Endothelial cell of umbilical vein (primary cell): ENCODE measurements around the gene KITLG. TPM values are rescaled to one million over a fixed set of nuclear protein-coding genes. Genes with fewer than 3 reads are reported as not detected.

Source experiments
- BruUV-seq: library from RNA; stranded (reverse); fragments of 400-500 nt; replicated peaks from 2 replicates; lab custom pipeline; 2021; lab: Mats Ljungman, UMichigan
- CTCF ChIA-PET: fragments of 300-600, 350-600 bp; sonication (Branson Sonifier 250); formaldehyde crosslinking; loops from one replicate; lab custom pipeline; 2021; ENCODE audit warnings: antibody characterized with exemption, inconsistent platforms; lab: Charles Lee
- POLR2A ChIA-PET: fragments of 300-600, 350-600 bp; sonication (Branson Sonifier 250); formaldehyde crosslinking; loops from one replicate; lab custom pipeline; 2021; ENCODE audit warnings: antibody characterized with exemption, inconsistent platforms; lab: Charles Lee
- DNase-seq: peaks from one replicate; pipeline ENCODE4 v3.0.0-alpha.2; 2011; ENCODE audit warnings: low read depth, low spot score
- FAIRE-seq: peaks from 2 replicates; lab custom pipeline; 2011; peaks lifted over from hg19 to GRCh38; lab: Jason Lieb, UNC
- H2AFZ ChIP-seq: 2 replicates; pipeline ENCODE4 v1.6.0; 2012; ENCODE audit warnings: low read depth, low read length, control low read depth, inconsistent platforms
- H3K27ac ChIP-seq: 2 replicates; pipeline ENCODE4 v1.5.1; 2011; ENCODE audit warnings: low read depth, mild to moderate bottlenecking, control low read depth, low read length, moderate library complexity; ENCODE audit not compliant: insufficient read depth
- H3K27me3 ChIP-seq, 2 experiments: 2 replicates each; pipeline versions ENCODE4 v1.6.0 to v1.6.1; 2011; ENCODE audit warnings: low read length in 2 of 2, mixed read lengths in 1 of 2; ENCODE audit not compliant: control insufficient read depth in 2 of 2, insufficient read depth in 2 of 2
- H3K36me3 ChIP-seq, 2 experiments: 2 replicates in 1 of 2; 3 replicates in 1 of 2; pipeline ENCODE4 v1.5.1; 2011; ENCODE audit warnings: low read length in 2 of 2, mild to moderate bottlenecking in 1 of 2, moderate library complexity in 1 of 2; ENCODE audit not compliant: control insufficient read depth in 2 of 2, insufficient read depth in 2 of 2; ENCODE audit errors: extremely low read depth in 1 of 2
- H3K4me1 ChIP-seq: 3 replicates; pipeline ENCODE4 v1.5.1; 2011; ENCODE audit warnings: mild to moderate bottlenecking, low read length; ENCODE audit not compliant: control insufficient read depth, insufficient read depth; ENCODE audit errors: extremely low read depth
- H3K4me2 ChIP-seq: 2 replicates; pipeline ENCODE4 v1.6.1; 2011; ENCODE audit warnings: low read length, control low read depth, mixed read lengths; ENCODE audit not compliant: insufficient read depth
- H3K4me3 ChIP-seq, 3 experiments: fragments of 200-600 bp in 1 of 3; sonication (generic), shearing (Covaris generic) in 1 of 3; replicated peaks in 1 of 3; 2 replicates each; pipeline ENCODE4 v1.5.1; 2011 to 2016; ENCODE audit warnings: control low read depth in 3 of 3, low read length in 3 of 3, mild to moderate bottlenecking in 2 of 3, inconsistent platforms in 1 of 3, low read depth in 1 of 3, moderate library complexity in 1 of 3; ENCODE audit not compliant: insufficient read depth in 1 of 3
- H3K79me2 ChIP-seq: 2 replicates; pipeline ENCODE4 v1.6.0; 2012; ENCODE audit warnings: low read length, inconsistent platforms; ENCODE audit not compliant: control insufficient read depth, insufficient read depth
- H3K9ac ChIP-seq: replicated peaks from 2 replicates; pipeline ENCODE3; 2011; ENCODE audit warnings: low read length, control low read depth; ENCODE audit not compliant: insufficient read depth; ENCODE audit errors: extremely low read depth
- H3K9me1 ChIP-seq: replicated peaks from 3 replicates; pipeline ENCODE4 v1.6.0; 2011; ENCODE audit warnings: mild to moderate bottlenecking, low read length; ENCODE audit not compliant: control insufficient read depth, insufficient read depth; ENCODE audit errors: extremely low read depth
- H3K9me3 ChIP-seq: replicated peaks from 2 replicates; pipeline ENCODE4 v1.5.1; 2012; ENCODE audit warnings: low read length, inconsistent platforms; ENCODE audit not compliant: control insufficient read depth, insufficient read depth
- H4K20me1 ChIP-seq: replicated peaks from 2 replicates; pipeline ENCODE3; 2011; ENCODE audit warnings: mild to moderate bottlenecking, low read length; ENCODE audit not compliant: control insufficient read depth, insufficient read depth; ENCODE audit errors: extremely low read depth
- CTCF ChIP-seq, 2 donors: IDR thresholded peaks; 1 replicate in 1 of 2; 2 replicates in 1 of 2; pipeline ENCODE4 v1.5.1; 2011; ENCODE audit warnings: low read length in 2 of 2, mild to moderate bottlenecking in 2 of 2, moderate library complexity in 2 of 2, control low read depth in 1 of 2, inconsistent platforms in 1 of 2, low read depth in 1 of 2; ENCODE audit not compliant: insufficient read depth in 1 of 2; ENCODE audit errors: extremely low read depth in 1 of 2
- EZH2 ChIP-seq: IDR thresholded peaks from 2 replicates; pipeline ENCODE4 v1.6.1; 2012; ENCODE audit warnings: borderline replicate concordance, low read depth, mild to moderate bottlenecking, moderate library complexity, low read length, inconsistent platforms; ENCODE audit not compliant: severe bottlenecking
- FOS ChIP-seq: IDR thresholded peaks from 2 replicates; pipeline ENCODE4 v1.6.1; 2011; ENCODE audit warnings: mild to moderate bottlenecking, low read length, moderate library complexity, borderline replicate concordance; ENCODE audit not compliant: insufficient read depth
- GATA2 ChIP-seq: IDR thresholded peaks from 2 replicates; pipeline ENCODE4 v1.7.0; 2011; ENCODE audit warnings: low read depth, mild to moderate bottlenecking, moderate library complexity, mixed read lengths, low read length; ENCODE audit not compliant: insufficient read length, insufficient read depth
- JUN ChIP-seq: IDR thresholded peaks from 2 replicates; pipeline ENCODE4 v1.6.1; 2011; ENCODE audit warnings: borderline replicate concordance, low read depth; ENCODE audit not compliant: insufficient read length, insufficient read depth
- MAX ChIP-seq: IDR thresholded peaks from 2 replicates; pipeline ENCODE4 v1.6.1; 2011; ENCODE audit not compliant: insufficient read depth, insufficient read length
- MYC ChIP-seq: IDR thresholded peaks from one replicate; pipeline ENCODE4 v1.6.1; 2011; ENCODE audit warnings: mild to moderate bottlenecking, low read depth, low read length
- POLR2A ChIP-seq: IDR thresholded peaks from 2 replicates; pipeline ENCODE4 v1.6.1; 2012; ENCODE audit warnings: low read depth, mild to moderate bottlenecking, control low read depth, low read length
- POLR2AphosphoS5 ChIP-seq: IDR thresholded peaks from 2 replicates; pipeline ENCODE4 v1.6.1; 2012; ENCODE audit warnings: low read depth, mild to moderate bottlenecking, control low read depth, low read length, moderate library complexity; ENCODE audit not compliant: insufficient read depth
- dilution Hi-C: fragments of 300-500 bp; cut with MboI; formaldehyde crosslinking; loops from one replicate; pipeline ENCODE4 v1.15.0; 2019; ENCODE audit warnings: low sequenced_read_pairs; ENCODE audit not compliant: extremely low pct_ligation_motif_present
- intact Hi-C: fragments of 100-400 bp; cut with micrococcal nuclease; formaldehyde crosslinking; loops from one replicate; pipeline ENCODE4 v1.10.0; 2022
- polyA plus RNA-seq, 4 experiments: library from polyadenylated mRNA; depleted of rRNA in 3 of 4; stranded (reverse) in 3 of 4; unstranded in 1 of 4; fragments of >200 nt; gene quantifications; 2 replicates each; pipeline versions ENCODE4 v1.2.1 to v1.2.3, GENCODE V29; 2011 to 2012; ENCODE audit warnings: missing spikeins in 1 of 4
- total RNA-seq: library from RNA; stranded (reverse); gene quantifications from 2 replicates; pipeline ENCODE4 v1.2.3, GENCODE V29; 2021

The KITLG gene
- total and polyA plus RNA-seq, 2 donors (not counting 3 experiments of a cell fraction or from before 2014, with no cell fraction given) = 3.8 to 32.5 TPM

DNA sequence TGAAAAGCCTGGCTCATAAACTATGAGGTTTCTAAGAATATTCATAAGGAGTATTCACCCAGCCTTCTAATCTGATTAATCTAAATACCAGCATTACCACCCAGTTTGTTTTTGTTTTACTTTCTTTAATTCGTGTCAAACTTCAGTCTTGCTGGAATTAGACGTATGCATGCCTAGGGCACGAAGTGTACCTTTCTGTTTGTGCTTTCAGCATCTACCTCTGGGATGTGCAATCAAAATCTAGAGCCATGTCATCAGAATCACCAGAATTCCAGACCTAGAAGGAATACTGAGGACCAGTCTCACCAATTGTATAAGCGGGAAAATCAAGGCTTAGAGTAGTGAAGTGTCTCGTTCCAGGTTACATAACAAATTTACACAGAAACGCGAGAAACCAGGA is 57.3 kb downstream of the KITLG start:
- TF ChIP-seq MYC = no peak
- TF ChIP-seq CTCF (IDR thresholded peaks at IDR 0.05; ENCODE audit: extremely low read depth in 1 of 2, insufficient read depth in 1 of 2, low read depth in 1 of 2, low read length in 2 of 2) = no peak
- no peak for TF ChIP-seq JUN
- TF ChIP-seq MAX = no peak
- no peak for TF ChIP-seq EZH2
- no peak for TF ChIP-seq FOS
- TF ChIP-seq POLR2A = no peak
- TF ChIP-seq GATA2 = no peak
- TF ChIP-seq POLR2AphosphoS5 = no peak
- POLR2A ChIA-PET = no interaction called here
- Histone ChIP-seq H3K9me1 (no peaks in the 10 kb centered on the region), H3K9me3 (no peaks in the 10 kb centered on the region), H3K4me1 (no peaks in the 10 kb centered on the region), H3K36me3 (no peaks in the 10 kb centered on the region), H2AFZ (no peak overlapping the region), H3K27ac (no peak overlapping the region), H3K4me2 (no peak overlapping the region), H3K4me3 (no peak overlapping the region), H3K9ac (no peak overlapping the region), H3K27me3 (no peaks in the 10 kb centered on the region), H4K20me1 (no peaks in the 10 kb centered on the region), H3K79me2 (no peaks in the 10 kb centered on the region)
- CTCF ChIA-PET = no interaction called here
- DNase-seq = no peak
- dilution Hi-C loops (no loop called here), intact Hi-C loops (no loop called here)
- no TSS peak for BruUV-seq
- FAIRE-seq = no peak
